Karpas-422 (cell line): ENCODE measurements around the gene TBKBP1. TPM values are rescaled to one million over a fixed set of nuclear protein-coding genes. Genes with fewer than 3 reads are reported as not detected.

ENCODE experiments used
- DNase-seq: peaks from one replicate; pipeline ENCODE4 v3.0.0-alpha.2; 2015
- H2AFZ ChIP-seq: fragments of 200-600 bp; sonication (generic); 2 replicates; pipeline ENCODE4 v1.6.1; 2014; ENCODE audit warnings: antibody characterized with exemption, low read length, mixed read lengths
- H3K27ac ChIP-seq: fragments of 200-600 bp; sonication (generic); 2 replicates; pipeline ENCODE4 v1.5.1; 2014; ENCODE audit warnings: mild to moderate bottlenecking, low read length, moderate library complexity
- H3K27me3 ChIP-seq: fragments of 200-600 bp; sonication (generic); 2 replicates; pipeline ENCODE4 v1.6.1; 2014; ENCODE audit warnings: low read length, mixed read lengths
- H3K36me3 ChIP-seq: fragments of 200-600 bp; sonication (generic); 2 replicates; pipeline ENCODE4 v1.6.1; 2014; ENCODE audit warnings: low read length, mixed read lengths; ENCODE audit not compliant: insufficient read depth
- H3K4me1 ChIP-seq: fragments of 200-600 bp; sonication (generic); 2 replicates; pipeline ENCODE4 v1.6.1; 2014; ENCODE audit warnings: mild to moderate bottlenecking, low read length, mixed read lengths
- H3K4me2 ChIP-seq: fragments of 200-600 bp; sonication (generic); 2 replicates; pipeline ENCODE4 v1.6.1; 2014; ENCODE audit warnings: low read length, low read depth, mild to moderate bottlenecking; ENCODE audit not compliant: poor library complexity, severe bottlenecking
- H3K4me3 ChIP-seq: fragments of 200-600 bp; sonication (generic); 2 replicates; pipeline ENCODE4 v1.5.1; 2014; ENCODE audit warnings: mild to moderate bottlenecking, antibody characterized with exemption, low read length, mixed read lengths
- H3K79me2 ChIP-seq: fragments of 200-600 bp; sonication (generic); 2 replicates; pipeline ENCODE4 v1.6.1; 2014; ENCODE audit warnings: mild to moderate bottlenecking, low read length, mixed read lengths
- H3K9ac ChIP-seq: fragments of 200-600 bp; sonication (generic); 2 replicates; pipeline ENCODE4 v1.6.0; 2014; ENCODE audit warnings: low read length
- H3K9me2 ChIP-seq: fragments of 200-600 bp; sonication (generic), shearing (Covaris generic); replicated peaks from 2 replicates; pipeline ENCODE4 v1.6.0; 2014; ENCODE audit warnings: mild to moderate bottlenecking, low read length, moderate library complexity; ENCODE audit not compliant: insufficient read depth
- H3K9me3 ChIP-seq: fragments of 300-700, 200-600 bp; sonication (generic); 2 replicates; pipeline ENCODE4 v1.6.1; 2014; ENCODE audit warnings: low read length, mixed read lengths
- H4K20me1 ChIP-seq: fragments of 200-600 bp; sonication (generic); 2 replicates; pipeline ENCODE4 v1.6.1; 2014; ENCODE audit warnings: mild to moderate bottlenecking, antibody characterized with exemption, low read length, low read depth; ENCODE audit not compliant: insufficient read depth
- small RNA-seq: library from RNA; depleted of rRNA; stranded (forward); fragments of <200 nt; gene quantifications from one replicate; pipeline ENCODE3, GENCODE V24; 2014
- total RNA-seq: library from RNA; depleted of rRNA; stranded (reverse); fragments of >200 nt; shearing (Covaris generic); gene quantifications from 2 replicates; pipeline ENCODE4 v1.2.3, GENCODE V29; 2014; ENCODE audit warnings: low replicate concordance; rRNA removed

The TBKBP1 gene
- total RNA-seq, 1 experiment from 2014 or later: 0.56 TPM

DNA sequence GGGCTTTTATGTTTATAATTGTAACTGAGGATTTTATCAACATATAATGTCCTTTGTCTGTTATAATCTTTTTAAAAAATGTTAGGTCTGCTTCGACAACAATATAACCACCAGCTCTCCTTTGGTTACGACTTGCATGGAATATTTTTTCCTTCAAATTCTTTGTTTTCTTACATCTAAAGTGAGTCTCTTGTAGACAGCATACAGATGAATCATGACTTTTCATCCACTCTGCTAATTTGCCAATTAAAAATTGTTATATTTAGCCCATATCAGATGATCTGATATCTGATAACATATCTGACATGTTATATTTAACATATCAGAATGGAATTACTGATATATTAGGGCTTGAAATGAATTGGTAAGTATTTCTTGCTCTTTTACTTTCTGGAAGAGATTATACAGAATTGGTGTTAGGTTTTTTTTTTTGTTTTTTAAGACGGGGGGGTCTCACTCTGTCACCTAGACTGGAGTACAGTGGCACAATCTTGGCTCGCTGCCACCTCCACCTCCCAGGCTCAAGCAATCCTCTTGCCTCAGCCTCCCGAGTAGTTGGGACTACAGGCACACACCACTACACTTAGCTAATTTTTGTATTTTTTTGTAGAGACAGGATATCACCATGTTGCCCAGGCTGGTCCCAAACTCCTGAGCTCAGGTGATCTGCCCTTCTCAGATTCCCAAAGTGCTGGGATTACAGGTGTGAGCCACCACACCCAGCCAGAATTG lies 66.6 kb downstream of the TBKBP1 start:
- Histone ChIP-seq H3K4me1 (no peaks in the 10 kb centered on the region), H2AFZ (no peak overlapping the region), H3K9me3 (peaks cover 6% of the 10 kb centered on the region; the same call in 1 of the 2 replicates), H3K79me2 (no peaks in the 10 kb centered on the region), H3K9ac (no peak overlapping the region), H3K9me2 (no peaks in the 10 kb centered on the region), H3K27ac (no peak overlapping the region), H3K4me2 (no peak overlapping the region), H3K4me3 (no peak overlapping the region), H4K20me1 (no peaks in the 10 kb centered on the region), H3K36me3 (no peaks in the 10 kb centered on the region), H3K27me3 (0 out of 2 replicates have a peak, but pooled peaks cover 5% of the 10 kb centered on the region)
- DNase-seq: no peak

Small RNA genes within 50 kb of the gene (small RNA-seq; reads per million reads assigned to genes)
- gene AC015674.1: not detected

Other genes with a start within 250 kb of the TBKBP1 start
- 52.4 and 64.4 TPM in 2 replicates for gene NPEPPS, start 163.1 kb upstream of the TBKBP1 start, total RNA-seq
- 152 and 184 TPM in 2 replicates for gene KPNB1, start 44.2 kb upstream of the TBKBP1 start, total RNA-seq
- gene TBX21, start 39.1 kb downstream of the TBKBP1 start, total RNA-seq: not detected in 2 replicates
- 11.1 and 21.9 TPM in 2 replicates for gene OSBPL7, start 127.6 kb downstream of the TBKBP1 start, total RNA-seq
- gene MRPL10, start 137.4 kb downstream of the TBKBP1 start, total RNA-seq: 38.2 and 50.3 TPM in 2 replicates
- 2.8 TPM in 1 of 2 replicates, not detected in the other for gene LRRC46, start 137.5 kb downstream of the TBKBP1 start, total RNA-seq
- gene SCRN2, start 147.1 kb downstream of the TBKBP1 start, total RNA-seq: 37.7 and 63.5 TPM in 2 replicates
- gene SP6, start 157.0 kb downstream of the TBKBP1 start, total RNA-seq: 0.04 TPM in 1 of 2 replicates, not detected in the other
- 3.6 and 4.4 TPM in 2 replicates for gene SP2, start 202.1 kb downstream of the TBKBP1 start, total RNA-seq
- 26.8 and 32.0 TPM in 2 replicates for gene PNPO, start 247.4 kb downstream of the TBKBP1 start, total RNA-seq